Activated CD8-positive, alpha-beta memory T cell treated with anti-CD3 and anti-CD28 coated beads, Interleukin-2, amount 10 ng/mL, durations not matched to agents 7 days and 5 days (primary cell): Measurements from ENCODE around the gene RBFOX1. TPM values are rescaled to one million over a fixed set of nuclear protein-coding genes. Genes with fewer than 3 reads are reported as not detected.

ENCODE experiments used
- ATAC-seq: fragments of 150-1000 bp; cut with Tn5 transposase; one replicate; pipeline ENCODE4 v1.10.0; 2021; ENCODE audit warnings: moderate library complexity
- CTCF ChIA-PET: fragments of 350-600 bp; sonication (Branson Sonifier 250); formaldehyde crosslinking; loops from one replicate; lab custom pipeline; 2021; ENCODE audit warnings: antibody characterized with exemption; lab: Charles Lee
- DNase-seq: peaks from one replicate; pipeline ENCODE4 v3.0.0-alpha.2; 2020
- H3K27ac Mint-ChIP-seq: one replicate; pipeline ENCODE4 v1.8.0; 2021; ENCODE audit warnings: mild to moderate bottlenecking, mixed read lengths
- H3K27me3 Mint-ChIP-seq: one replicate; pipeline ENCODE4 v1.8.0; 2021; ENCODE audit warnings: mixed read lengths
- H3K36me3 Mint-ChIP-seq: one replicate; pipeline ENCODE4 v1.8.0; 2021; ENCODE audit warnings: mild to moderate bottlenecking, mixed read lengths
- H3K4me1 Mint-ChIP-seq: one replicate; pipeline ENCODE4 v1.8.0; 2021; ENCODE audit warnings: mixed read lengths
- H3K4me3 Mint-ChIP-seq: one replicate; pipeline ENCODE4 v1.8.0; 2021; ENCODE audit warnings: mild to moderate bottlenecking, moderate library complexity, mixed read lengths
- H3K9me3 Mint-ChIP-seq: one replicate; pipeline ENCODE4 v1.8.0; 2022; ENCODE audit warnings: low read depth, mixed read lengths
- total RNA-seq, 2 experiments: library from RNA; stranded (reverse); gene quantifications; one replicate each; pipeline ENCODE4 v1.2.3, GENCODE V29; 2021

RBFOX1 gene
- total RNA-seq, 2 experiments from 2014 or later, result not detected

- Mint-ChIP-seq H3K27ac (no peak overlapping the region), H3K4me1 (no peaks in the 10 kb centered on the region), H3K4me3 (no peak overlapping the region), H3K36me3 (no peaks in the 10 kb centered on the region), H3K9me3 (peaks cover 26% of the 10 kb centered on the region), H3K27me3 (no peaks in the 10 kb centered on the region)
- CTCF ChIA-PET, result no interaction called here
- ATAC-seq (no peak), DNase-seq (no peak)
Measured at GRCh38 chr16:7392206-7392605, 59.6 kb downstream of the RBFOX1 start.

- Mint-ChIP-seq H3K9me3 (peaks cover 25% of the 10 kb centered on the region), H3K4me1 (no peaks in the 10 kb centered on the region), H3K27ac (no peak overlapping the region), H3K4me3 (no peak overlapping the region), H3K36me3 (no peaks in the 10 kb centered on the region), H3K27me3 (no peaks in the 10 kb centered on the region)
- ATAC-seq (no peak), DNase-seq (no peak)
- CTCF ChIA-PET, result no interaction called here
Measured at GRCh38 chr16:7393680-7394079, 61.0 kb downstream of the RBFOX1 start.

DNA sequence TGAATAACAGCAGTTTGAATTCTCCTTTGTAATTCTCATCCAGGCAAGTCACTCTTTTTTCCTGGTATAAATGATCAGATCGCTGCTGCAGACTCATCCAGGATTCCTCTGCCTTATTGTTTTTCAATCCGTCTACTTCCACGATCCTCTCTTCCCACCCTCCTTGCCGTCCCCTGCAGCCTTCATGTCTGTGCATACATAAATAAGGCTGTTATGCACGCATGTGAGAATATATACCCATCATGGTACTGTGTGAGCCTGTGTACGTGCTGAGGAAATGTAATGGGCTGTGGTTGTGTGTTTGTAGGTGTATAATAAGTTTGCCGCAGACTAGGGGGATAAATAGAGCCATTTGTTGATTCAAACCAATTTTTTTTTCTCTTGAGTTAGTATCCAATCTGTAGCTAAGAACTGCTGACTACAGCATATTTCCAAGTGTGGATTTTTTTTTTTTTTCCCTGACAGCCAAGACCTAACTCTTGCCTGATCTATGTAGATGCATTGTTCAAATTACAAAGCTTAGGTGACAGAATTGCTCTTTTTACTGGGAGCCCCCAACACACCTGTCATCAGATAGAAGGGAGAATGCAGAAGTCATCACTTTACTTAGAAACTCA is 62.2 kb downstream of the RBFOX1 start:
- Mint-ChIP-seq H3K27me3 (no peaks in the 10 kb centered on the region), H3K9me3 (peaks cover 23% of the 10 kb centered on the region), H3K36me3 (no peaks in the 10 kb centered on the region), H3K4me1 (no peaks in the 10 kb centered on the region), H3K27ac (no peak overlapping the region), H3K4me3 (no peak overlapping the region)
- no peak for ATAC-seq
- CTCF ChIA-PET, result no interaction called here
- no peak for DNase-seq

DNA sequence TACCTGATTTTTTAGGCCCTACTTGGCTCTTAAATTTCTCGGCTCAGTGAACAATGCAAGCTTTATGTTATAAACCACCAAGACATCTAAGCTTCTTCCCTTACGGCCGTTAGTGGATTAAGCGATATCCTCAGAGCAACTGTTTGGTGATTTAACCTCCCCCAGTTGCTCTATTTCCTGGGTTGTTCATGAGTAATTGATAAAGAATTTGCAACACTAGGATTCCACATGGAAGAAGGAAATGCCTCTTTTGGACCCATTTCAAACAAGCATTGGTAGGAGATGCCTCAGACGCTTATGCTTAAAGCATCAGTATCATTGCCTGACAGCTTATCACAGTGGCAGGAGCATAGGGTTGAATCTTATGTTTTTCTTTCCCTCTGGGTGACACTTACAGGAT is 65.3 kb downstream of the RBFOX1 start:
- no peaks in the 10 kb centered on the region for H3K4me1 Mint-ChIP-seq
- ATAC-seq (no peak), DNase-seq (no peak)
- no peak overlapping the region for H3K4me3 Mint-ChIP-seq
- no peaks in the 10 kb centered on the region for H3K36me3 Mint-ChIP-seq
- CTCF ChIA-PET, result no interaction called here
- H3K9me3 Mint-ChIP-seq, result peaks cover 11% of the 10 kb centered on the region
- H3K27ac Mint-ChIP-seq, result no peak overlapping the region
- H3K27me3 Mint-ChIP-seq, result no peaks in the 10 kb centered on the region

GRCh38 chr16:7398536-7398935 is 65.9 kb downstream of the RBFOX1 start:
- Mint-ChIP-seq H3K4me3 (no peak overlapping the region), H3K27ac (no peak overlapping the region), H3K36me3 (no peaks in the 10 kb centered on the region), H3K4me1 (no peaks in the 10 kb centered on the region), H3K9me3 (peaks cover 11% of the 10 kb centered on the region), H3K27me3 (no peaks in the 10 kb centered on the region)
- ATAC-seq (no peak), DNase-seq (no peak)
- CTCF ChIA-PET, result no interaction called here

- no peaks in the 10 kb centered on the region for H3K27me3 Mint-ChIP-seq
- no peaks in the 10 kb centered on the region for H3K36me3 Mint-ChIP-seq
- H3K4me3 Mint-ChIP-seq, result no peak overlapping the region
- H3K4me1 Mint-ChIP-seq, result no peaks in the 10 kb centered on the region
- DNase-seq (no peak), ATAC-seq (no peak)
- CTCF ChIA-PET, result no interaction called here
- no peak overlapping the region for H3K27ac Mint-ChIP-seq
- H3K9me3 Mint-ChIP-seq, result peaks cover 10% of the 10 kb centered on the region
Measured at GRCh38 chr16:7399296-7399695, 66.7 kb downstream of the RBFOX1 start.

DNA sequence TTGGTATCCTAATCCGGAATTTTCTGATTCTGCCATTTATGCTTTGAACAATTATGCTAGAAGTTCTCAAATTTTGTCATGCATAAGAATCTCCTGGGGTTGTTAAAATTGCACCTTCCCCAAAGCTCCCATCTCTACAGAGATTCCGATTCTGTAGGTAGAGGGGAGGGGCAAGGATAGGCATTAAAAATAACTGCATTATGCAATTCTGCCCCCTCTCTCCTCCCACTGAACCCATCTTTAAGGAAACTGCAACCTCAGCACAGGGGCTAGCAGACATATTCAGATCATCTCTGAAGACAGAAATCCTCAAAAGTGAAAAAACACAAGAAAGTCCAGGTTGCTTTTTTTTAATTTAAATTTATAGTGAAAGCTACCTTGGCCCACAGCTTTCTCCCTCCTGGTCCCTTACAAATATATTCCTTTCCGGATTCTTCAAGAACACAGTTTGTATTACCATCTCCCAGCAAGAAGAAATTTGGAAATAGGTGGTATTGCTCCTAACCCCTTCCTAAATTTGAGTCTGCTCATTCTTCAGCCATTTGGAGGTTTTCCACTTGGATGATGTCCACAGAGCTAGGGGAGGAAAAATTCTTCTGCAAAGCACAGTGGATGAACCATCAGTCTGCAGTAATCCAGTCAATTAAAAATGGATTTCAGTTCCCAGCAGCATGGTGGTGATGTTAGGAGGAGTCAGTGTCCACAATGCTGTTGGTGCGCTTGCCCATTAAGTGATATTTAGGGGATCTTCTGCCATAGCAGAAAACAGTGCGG is 67.7 kb downstream of the RBFOX1 start:
- DNase-seq (no peak), ATAC-seq (no peak)
- no peaks in the 10 kb centered on the region for H3K27me3 Mint-ChIP-seq
- no peaks in the 10 kb centered on the region for H3K36me3 Mint-ChIP-seq
- peaks cover 7% of the 10 kb centered on the region for H3K9me3 Mint-ChIP-seq
- no peak overlapping the region for H3K4me3 Mint-ChIP-seq
- CTCF ChIA-PET, result no interaction called here
- no peaks in the 10 kb centered on the region for H3K4me1 Mint-ChIP-seq
- H3K27ac Mint-ChIP-seq, result no peak overlapping the region

DNA sequence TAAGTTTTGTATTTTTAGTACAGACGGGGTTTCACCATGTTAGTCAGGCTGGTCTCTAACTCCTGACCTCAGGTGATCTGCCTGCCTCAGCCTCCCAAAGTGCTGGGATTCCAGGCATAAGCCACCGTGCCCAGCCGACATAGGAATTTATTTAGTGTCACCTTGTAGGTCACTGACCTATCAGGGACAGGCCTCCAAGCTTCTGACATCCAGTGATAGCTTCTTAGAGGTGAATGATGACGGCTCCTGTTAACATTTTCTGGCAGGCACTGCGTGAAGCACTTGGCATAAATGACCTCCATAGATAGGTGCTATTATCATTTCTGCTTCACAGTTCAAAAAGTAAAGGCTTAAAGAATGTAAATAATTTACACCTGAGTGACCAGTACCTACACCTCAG is 71.6 kb downstream of the RBFOX1 start:
- peaks cover 7% of the 10 kb centered on the region for H3K9me3 Mint-ChIP-seq

GRCh38 chr16:7405166-7405565 is 72.5 kb downstream of the RBFOX1 start:
- Mint-ChIP-seq H3K36me3 (no peaks in the 10 kb centered on the region), H3K9me3 (peaks cover 12% of the 10 kb centered on the region), H3K27me3 (no peaks in the 10 kb centered on the region), H3K27ac (no peak overlapping the region), H3K4me3 (no peak overlapping the region), H3K4me1 (no peaks in the 10 kb centered on the region)
- no peak for ATAC-seq
- CTCF ChIA-PET, result no interaction called here
- DNase-seq, result no peak

More for the DNA sequence above, 71.6 kb downstream of the RBFOX1 start:
- Mint-ChIP-seq H3K4me3 (no peak overlapping the region), H3K27me3 (no peaks in the 10 kb centered on the region), H3K36me3 (no peaks in the 10 kb centered on the region), H3K4me1 (no peaks in the 10 kb centered on the region), H3K27ac (no peak overlapping the region)
- DNase-seq (no peak), ATAC-seq (no peak)
- CTCF ChIA-PET, result no interaction called here

GRCh38 chr16:7408700-7409365 is 76.2 kb downstream of the RBFOX1 start:
- no peak overlapping the region for H3K4me3 Mint-ChIP-seq
- no peaks in the 10 kb centered on the region for H3K27me3 Mint-ChIP-seq
- no peaks in the 10 kb centered on the region for H3K4me1 Mint-ChIP-seq
- peaks cover 14% of the 10 kb centered on the region for H3K9me3 Mint-ChIP-seq
- DNase-seq (no peak), ATAC-seq (no peak)
- H3K36me3 Mint-ChIP-seq, result no peaks in the 10 kb centered on the region
- CTCF ChIA-PET, result no interaction called here
- H3K27ac Mint-ChIP-seq, result no peak overlapping the region

DNA sequence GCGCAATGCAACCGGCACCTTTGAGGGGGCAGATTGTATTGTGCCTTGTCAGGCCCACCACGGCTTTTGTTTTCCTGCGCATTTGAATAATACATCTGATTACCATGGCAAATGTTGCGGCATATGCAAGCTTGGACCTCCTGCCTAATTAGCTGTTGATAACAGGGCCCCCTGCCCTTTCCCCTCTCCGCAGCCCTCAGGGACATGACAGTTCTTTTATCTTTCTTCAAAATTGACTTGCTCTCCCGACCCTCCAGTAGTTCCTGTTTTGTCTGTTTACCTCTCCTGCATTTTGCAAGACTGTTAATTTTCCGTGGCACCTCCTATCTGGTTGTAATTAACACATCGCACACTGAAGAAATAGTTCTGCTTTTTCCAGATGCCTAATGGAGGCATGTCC is 86.8 kb downstream of the RBFOX1 start:
- Mint-ChIP-seq H3K4me3 (no peak overlapping the region), H3K36me3 (no peaks in the 10 kb centered on the region), H3K4me1 (no peaks in the 10 kb centered on the region), H3K9me3 (peaks cover 13% of the 10 kb centered on the region), H3K27me3 (no peaks in the 10 kb centered on the region), H3K27ac (no peak overlapping the region)
- CTCF ChIA-PET, result no interaction called here
- DNase-seq (no peak), ATAC-seq (no peak)

DNA sequence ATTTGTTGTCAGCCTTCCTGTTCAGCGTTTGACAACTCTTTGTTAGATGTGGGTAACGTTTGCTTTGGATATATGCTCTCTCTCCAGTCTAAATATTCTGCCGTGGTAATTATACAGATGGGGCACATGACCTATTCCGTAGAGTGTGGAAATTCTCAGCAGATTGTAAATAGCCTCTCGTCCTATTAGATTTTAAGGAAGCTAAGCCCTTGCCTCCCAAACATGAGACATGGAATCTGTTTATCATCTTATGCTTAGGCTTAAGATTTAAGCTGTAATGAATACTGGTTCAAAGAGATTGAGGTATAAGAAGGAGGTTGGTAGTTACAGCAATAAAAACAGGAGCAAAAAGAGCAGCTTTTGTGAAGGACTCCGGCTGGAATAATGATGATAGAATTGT is 87.4 kb downstream of the RBFOX1 start:
- CTCF ChIA-PET, result no interaction called here
- Mint-ChIP-seq H3K27me3 (no peaks in the 10 kb centered on the region), H3K9me3 (peaks cover 13% of the 10 kb centered on the region), H3K4me1 (no peaks in the 10 kb centered on the region), H3K4me3 (no peak overlapping the region), H3K27ac (no peak overlapping the region), H3K36me3 (no peaks in the 10 kb centered on the region)
- ATAC-seq (no peak), DNase-seq (no peak)

- H3K4me1 Mint-ChIP-seq, result no peaks in the 10 kb centered on the region
- no peak overlapping the region for H3K4me3 Mint-ChIP-seq
- H3K27ac Mint-ChIP-seq, result no peak overlapping the region
- CTCF ChIA-PET, result no interaction called here
- H3K36me3 Mint-ChIP-seq, result no peaks in the 10 kb centered on the region
- H3K9me3 Mint-ChIP-seq, result peaks cover 15% of the 10 kb centered on the region
- DNase-seq (no peak), ATAC-seq (no peak)
- no peaks in the 10 kb centered on the region for H3K27me3 Mint-ChIP-seq
Measured at GRCh38 chr16:7420843-7421242, 88.2 kb downstream of the RBFOX1 start.

GRCh38 chr16:7421578-7421977 is 88.9 kb downstream of the RBFOX1 start:
- Mint-ChIP-seq H3K27me3 (no peaks in the 10 kb centered on the region), H3K27ac (no peak overlapping the region), H3K4me3 (no peak overlapping the region), H3K36me3 (no peaks in the 10 kb centered on the region), H3K4me1 (no peaks in the 10 kb centered on the region), H3K9me3 (peaks cover 19% of the 10 kb centered on the region)
- DNase-seq, result no peak
- CTCF ChIA-PET, result no interaction called here
- no peak for ATAC-seq
